Measurements from ENCODE around the gene PDE4D.

DNA sequence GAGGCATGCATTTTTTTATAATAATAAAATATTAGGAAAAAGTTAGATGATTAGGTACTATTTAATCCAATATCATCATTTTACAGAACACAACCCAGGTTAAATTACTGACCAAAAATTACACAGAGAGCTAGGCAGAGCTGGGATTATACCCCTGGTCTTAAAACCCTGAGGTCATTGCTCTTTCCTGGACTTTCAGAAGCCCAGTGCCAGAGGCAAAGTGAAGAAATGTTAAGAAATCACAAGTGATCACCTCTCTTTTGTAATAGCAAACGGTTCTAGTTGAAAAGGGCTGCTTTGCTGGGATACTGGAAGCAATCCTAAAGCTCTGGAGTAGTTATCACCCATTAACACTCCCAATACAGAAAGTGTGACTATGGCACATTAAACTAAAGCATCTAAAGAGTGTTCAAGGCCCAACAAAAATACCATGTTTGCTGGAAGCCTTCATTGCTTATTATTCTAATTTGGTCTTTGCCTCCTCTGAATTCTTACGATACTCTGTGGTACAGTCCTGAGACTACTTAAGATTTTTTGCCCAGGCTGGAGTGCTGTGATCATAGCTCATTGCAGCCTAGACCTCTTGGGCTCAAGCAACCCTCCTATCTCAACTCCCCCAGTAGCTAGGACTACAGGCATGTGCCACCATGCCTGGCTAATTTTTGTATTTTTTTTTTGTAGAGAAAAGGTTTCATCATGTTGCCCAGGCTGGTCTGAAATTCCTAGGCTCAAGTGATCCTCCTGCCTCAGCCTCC, 734.7 kb downstream of the PDE4D start:
- TF ChIP-seq, protein P1, sequence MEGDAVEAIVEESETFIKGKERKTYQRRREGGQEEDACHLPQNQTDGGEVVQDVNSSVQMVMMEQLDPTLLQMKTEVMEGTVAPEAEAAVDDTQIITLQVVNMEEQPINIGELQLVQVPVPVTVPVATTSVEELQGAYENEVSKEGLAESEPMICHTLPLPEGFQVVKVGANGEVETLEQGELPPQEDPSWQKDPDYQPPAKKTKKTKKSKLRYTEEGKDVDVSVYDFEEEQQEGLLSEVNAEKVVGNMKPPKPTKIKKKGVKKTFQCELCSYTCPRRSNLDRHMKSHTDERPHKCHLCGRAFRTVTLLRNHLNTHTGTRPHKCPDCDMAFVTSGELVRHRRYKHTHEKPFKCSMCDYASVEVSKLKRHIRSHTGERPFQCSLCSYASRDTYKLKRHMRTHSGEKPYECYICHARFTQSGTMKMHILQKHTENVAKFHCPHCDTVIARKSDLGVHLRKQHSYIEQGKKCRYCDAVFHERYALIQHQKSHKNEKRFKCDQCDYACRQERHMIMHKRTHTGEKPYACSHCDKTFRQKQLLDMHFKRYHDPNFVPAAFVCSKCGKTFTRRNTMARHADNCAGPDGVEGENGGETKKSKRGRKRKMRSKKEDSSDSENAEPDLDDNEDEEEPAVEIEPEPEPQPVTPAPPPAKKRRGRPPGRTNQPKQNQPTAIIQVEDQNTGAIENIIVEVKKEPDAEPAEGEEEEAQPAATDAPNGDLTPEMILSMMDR (IDR thresholded peaks at IDR 0.05): no peak
- TF ChIP-seq POLR2A (IDR thresholded peaks at IDR 0.05): no peak
